CD14-positive monocyte (primary cell): ENCODE results near the gene AP1S3. TPM values are rescaled to one million over a fixed set of nuclear protein-coding genes. Genes with fewer than 3 reads are reported as not detected.
"Not testable (repeated sequence)": the region's sequence is repeated elsewhere in the genome, so short reads cannot be mapped to it uniquely, and the experiment has no call there.

Experiments used
- DNase-seq, 3 donors: peaks; one replicate each; pipeline ENCODE4 v3.0.0-alpha.2; 2011 to 2022
- H2AFZ ChIP-seq: 2 replicates; pipeline ENCODE4 v1.6.0; 2012; ENCODE audit warnings: mild to moderate bottlenecking, low read depth, low read length, inconsistent platforms; ENCODE audit not compliant: insufficient read depth, poor library complexity, severe bottlenecking
- H3K27ac ChIP-seq, 2 donors: 1 replicate in 1 of 2; 2 replicates in 1 of 2; pipeline ENCODE4 v1.5.1; 2012 to 2013; ENCODE audit warnings: low read length in 2 of 2, control low read depth in 1 of 2, inconsistent platforms in 1 of 2, low read depth in 1 of 2, mild to moderate bottlenecking in 1 of 2
- H3K27me3 ChIP-seq, 2 donors: one replicate each; pipeline versions ENCODE4 v1.6.0 to v1.6.1; 2011 to 2013; ENCODE audit warnings: low read length in 2 of 2; ENCODE audit not compliant: control insufficient read depth in 2 of 2, insufficient read depth in 2 of 2
- H3K36me3 ChIP-seq, 2 donors: replicated peaks in 1 of 2; 1 replicate in 1 of 2; 2 replicates in 1 of 2; pipeline versions ENCODE4 v1.5.1 to v1.6.1; 2012 to 2013; ENCODE audit warnings: low read length in 2 of 2, control low read depth in 1 of 2, inconsistent platforms in 1 of 2, mild to moderate bottlenecking in 1 of 2; ENCODE audit not compliant: insufficient read depth in 2 of 2, control insufficient read depth in 1 of 2
- H3K4me1 ChIP-seq, 2 donors: 1 replicate in 1 of 2; 2 replicates in 1 of 2; pipeline versions ENCODE4 v1.5.1 to v1.6.1; 2012 to 2013; ENCODE audit warnings: low read length in 2 of 2, control low read depth in 1 of 2, inconsistent platforms in 1 of 2, mild to moderate bottlenecking in 1 of 2, moderate library complexity in 1 of 2; ENCODE audit not compliant: insufficient read depth in 2 of 2, control insufficient read depth in 1 of 2
- H3K4me2 ChIP-seq: replicated peaks from 2 replicates; pipeline ENCODE3; 2012; ENCODE audit warnings: low read length, moderate library complexity, mild to moderate bottlenecking; ENCODE audit not compliant: poor library complexity, severe bottlenecking; ENCODE audit errors: extremely low read depth
- H3K4me3 ChIP-seq, 3 experiments: fragments of 200-600 bp in 1 of 3; sonication (generic) in 1 of 3; replicated peaks in 1 of 3; 1 replicate in 2 of 3; 2 replicates in 1 of 3; pipeline ENCODE4 v1.5.1; 2011 to 2013; ENCODE audit warnings: low read length in 3 of 3, mild to moderate bottlenecking in 3 of 3, control low read depth in 2 of 3, low read depth in 2 of 3, inconsistent platforms in 1 of 3, moderate library complexity in 1 of 3
- H3K79me2 ChIP-seq: 2 replicates; pipeline ENCODE4 v1.6.0; 2012; ENCODE audit warnings: mild to moderate bottlenecking, control low read depth, inconsistent platforms, low read length, moderate library complexity; ENCODE audit not compliant: insufficient read depth
- H3K9ac ChIP-seq: 2 replicates; pipeline ENCODE4 v1.6.0; 2017; ENCODE audit warnings: low read length, mild to moderate bottlenecking; ENCODE audit not compliant: insufficient read depth, poor library complexity, severe bottlenecking
- H3K9me3 ChIP-seq, 2 donors: replicated peaks in 1 of 2; 1 replicate in 1 of 2; 2 replicates in 1 of 2; pipeline versions ENCODE4 v1.5.1 to v1.6.1; 2012 to 2013; ENCODE audit warnings: low read length in 2 of 2, control low read depth in 1 of 2; ENCODE audit not compliant: control insufficient read depth in 1 of 2, insufficient read depth in 1 of 2
- H4K20me1 ChIP-seq: 2 replicates; pipeline ENCODE4 v1.6.0; 2012; ENCODE audit warnings: mild to moderate bottlenecking, low read length, control low read depth, moderate library complexity; ENCODE audit not compliant: insufficient read depth
- H3K27ac Mint-ChIP-seq, 7 donors: one replicate each; pipeline ENCODE4 v1.8.0; 2020; ENCODE audit warnings: mild to moderate bottlenecking in 7 of 7, mixed read lengths in 7 of 7, moderate library complexity in 6 of 7, inconsistent platforms in 2 of 7
- H3K27me3 Mint-ChIP-seq, 3 donors: one replicate each; pipeline ENCODE4 v1.8.0; 2021 to 2022; ENCODE audit warnings: low read depth in 3 of 3, mild to moderate bottlenecking in 3 of 3, mixed read lengths in 3 of 3, moderate library complexity in 3 of 3, inconsistent platforms in 1 of 3
- H3K36me3 Mint-ChIP-seq, 2 donors: one replicate each; pipeline ENCODE4 v1.8.0; 2020; ENCODE audit warnings: mixed read lengths in 2 of 2, inconsistent platforms in 1 of 2, mild to moderate bottlenecking in 1 of 2
- H3K4me1 Mint-ChIP-seq: one replicate; pipeline ENCODE4 v1.8.0; 2020; ENCODE audit warnings: mild to moderate bottlenecking, mixed read lengths
- H3K4me3 Mint-ChIP-seq, 2 donors: one replicate each; pipeline ENCODE4 v1.8.0; 2020; ENCODE audit warnings: mild to moderate bottlenecking in 2 of 2, mixed read lengths in 2 of 2, moderate library complexity in 1 of 2
- H3K9me3 Mint-ChIP-seq, 7 donors: one replicate each; pipeline ENCODE4 v1.8.0; 2020 to 2022; ENCODE audit warnings: mixed read lengths in 7 of 7, mild to moderate bottlenecking in 6 of 7, moderate library complexity in 6 of 7, inconsistent platforms in 2 of 7
- CTCF ChIP-seq: fragments of 200-600 bp; IDR thresholded peaks from one replicate; pipeline ENCODE4 v1.8.0; 2022; ENCODE audit warnings: antibody characterized with exemption, mild to moderate bottlenecking
- WGBS: methylation state at CpG from one replicate; pipeline ENCODE4 v1.1.5; 2013; ENCODE audit warnings: missing lambda C conversion rate; ENCODE audit not compliant: insufficient coverage; 5-methylcytosine and 5-hydroxymethylcytosine counted together
- intact Hi-C, 2 donors: fragments of 100-400 bp; cut with micrococcal nuclease; formaldehyde crosslinking; loops; one replicate each; pipeline versions ENCODE4 v1.15.0 to v1.15.1; 2023
- polyA plus RNA-seq, 3 donors: library from polyadenylated mRNA; depleted of rRNA in 1 of 3; unstranded in 2 of 3; stranded (reverse) in 1 of 3; fragments of 300-500 nt in 2 of 3; fragments of >200 nt in 1 of 3; fragmentation: Illumina TruSeq in 2 of 3; gene quantifications; 1 replicate in 2 of 3; 2 replicates in 1 of 3; pipeline ENCODE4 v1.2.3, GENCODE V29; 2012 to 2021

Gene AP1S3
- polyA plus RNA-seq, 3 donors: 0.80 to 1.3 (median 0.81) TPM

GRCh38 chr2:223871661-223872060 lies 34.3 kb upstream of the AP1S3 start:
- H3K9me3 ChIP-seq, intact Hi-C loops, H3K9ac ChIP-seq, H3K79me2 ChIP-seq, H3K27me3 Mint-ChIP-seq, H3K27me3 ChIP-seq, H3K9me3 Mint-ChIP-seq, DNase-seq, H2AFZ ChIP-seq, H4K20me1 ChIP-seq: not testable (repeated sequence)
- peaks cover 38% of the 10 kb centered on the region for H3K4me1 Mint-ChIP-seq
- Histone ChIP-seq H3K36me3 (peaks cover 19 to 53% of the 10 kb centered on the region in 2 donors), H3K4me1 (peaks cover 23 to 32% of the 10 kb centered on the region in 2 donors), H3K4me3 (peak overlapping the region in 1 of 3 experiments; percentile 50), H3K4me2 (peak overlapping the region; percentile 69), H3K27ac (peak overlapping the region; percentile 53 to 74)
- peak overlapping the region; percentile 43 to 73 for H3K4me3 Mint-ChIP-seq
- peak overlapping the region; percentile 78 to 91 (median 82) for H3K27ac Mint-ChIP-seq
- 28% methylated on average over 9 of the region's 12 CpGs for WGBS
- H3K36me3 Mint-ChIP-seq: peaks cover 34 to 50% of the 10 kb centered on the region in 2 donors

GRCh38 chr2:223870840-223871611 lies 33.6 kb upstream of the AP1S3 start:
- Mint-ChIP-seq H3K27me3 (peaks cover 0 to 2% (median 0%) of the 10 kb centered on the region in 3 donors), H3K36me3 (peaks cover 29 to 50% of the 10 kb centered on the region in 2 donors), H3K4me3 (peak overlapping the region; percentile 43 to 73), H3K9me3 (no peaks in the 10 kb centered on the region), H3K27ac (peak overlapping the region; percentile 80 to 92 (median 89)), H3K4me1 (peaks cover 38% of the 10 kb centered on the region)
- intact Hi-C loops: no loop called here
- H3K36me3 ChIP-seq: peaks cover 19 to 46% of the 10 kb centered on the region in 2 donors
- no peak overlapping the region for H2AFZ ChIP-seq
- H3K79me2 ChIP-seq: no peaks in the 10 kb centered on the region
- H3K4me2 ChIP-seq: peak overlapping the region; percentile 69
- no peaks in the 10 kb centered on the region for H3K27me3 ChIP-seq
- no peaks in the 10 kb centered on the region for H4K20me1 ChIP-seq
- H3K9ac ChIP-seq: no peak overlapping the region
- peaks cover 23 to 32% of the 10 kb centered on the region in 2 donors for H3K4me1 ChIP-seq
- WGBS: no CpG with 5 or more reads among the region's 7 CpGs
- H3K9me3 ChIP-seq: no peaks in the 10 kb centered on the region
- TF ChIP-seq CTCF: no peak
- H3K27ac ChIP-seq: peak overlapping the region; percentile 53 to 74
- H3K4me3 ChIP-seq: peak overlapping the region in 1 of 3 experiments; percentile 50
- peak; percentile 18 to 46 (median 34) for DNase-seq
